K562 (cell line): ENCODE results near the gene MPND. TPM values are rescaled to one million over a fixed set of nuclear protein-coding genes. Genes with fewer than 3 reads are reported as not detected.
A peak's percentile ranks its signal among the peaks of the same experiment; 100 is the strongest.

Source experiments
- ATF6 ChIP-seq: sonication (generic); formaldehyde crosslinking; IDR thresholded peaks from 2 replicates; pipeline ENCODE4 v1.4.0; 2020; ENCODE audit warnings: mild to moderate bottlenecking, missing genetic modification reagents
- E2F3 ChIP-seq: fragments of 250-450 bp; sonication (Bioruptor Pico); IDR thresholded peaks from 2 replicates; pipeline ENCODE4 v1.4.0; 2020; ENCODE audit warnings: mild to moderate bottlenecking
- FOXO4 ChIP-seq: fragments of 450-650 bp; formaldehyde crosslinking; IDR thresholded peaks from 2 replicates; pipeline ENCODE4 v1.4.0; 2020; ENCODE audit warnings: mild to moderate bottlenecking, moderate library complexity
- JUND ChIP-seq, 2 experiments: IDR thresholded peaks; 2 replicates in 1 of 2; 3 replicates in 1 of 2; pipeline ENCODE4 v1.6.1; 2011; ENCODE audit warnings: borderline replicate concordance in 2 of 2, low read depth in 2 of 2, low read length in 2 of 2, improper control_type of control experiment in 1 of 2, missing biosample characterization in 1 of 2, missing genetic modification characterization in 1 of 2, missing genetic modification reagents in 1 of 2
- MCM7 ChIP-seq, 2 experiments: fragments of 450-650 bp; IDR thresholded peaks; 2 replicates each; pipeline ENCODE4 v1.6.1; 2016 to 2018
- MNT ChIP-seq, 2 experiments: fragments of 450-650 bp; conservative IDR thresholded peaks; 2 replicates each; pipeline ENCODE4 v1.6.1; 2017; ENCODE audit warnings: mild to moderate bottlenecking in 2 of 2, moderate library complexity in 2 of 2
- NFE2 ChIP-seq: IDR thresholded peaks from 2 replicates; pipeline ENCODE4 v1.6.1; 2014; ENCODE audit warnings: antibody characterized with exemption, low read depth
- NFIC ChIP-seq: fragments of 450-650 bp; IDR thresholded peaks from 2 replicates; pipeline ENCODE4 v1.6.1; 2017; ENCODE audit warnings: mild to moderate bottlenecking, inconsistent platforms
- PKNOX1 ChIP-seq: fragments of 450-650 bp; IDR thresholded peaks from 2 replicates; pipeline ENCODE4 v1.6.1; 2016
- RNF2 ChIP-seq: sonication (generic); IDR thresholded peaks from 2 replicates; pipeline ENCODE4 v1.6.1; 2016
- RREB1 ChIP-seq: fragments of 250-450 bp; sonication (Bioruptor Pico); IDR thresholded peaks from 2 replicates; pipeline ENCODE4 v1.4.0; 2020
- TAF7 ChIP-seq: fragments of 450-650 bp; IDR thresholded peaks from 2 replicates; pipeline ENCODE4 v1.6.1; 2016; ENCODE audit warnings: missing genetic modification characterization, missing compliant biosample characterization
- ZFX ChIP-seq: sonication (generic); formaldehyde crosslinking; IDR thresholded peaks from 2 replicates; pipeline ENCODE4 v1.8.0; 2022; ENCODE audit warnings: mild to moderate bottlenecking, missing genetic modification reagents, moderate library complexity
- ZNF384 ChIP-seq: IDR thresholded peaks from 2 replicates; pipeline ENCODE4 v1.6.1; 2012; ENCODE audit warnings: low read depth, low read length, improper control_type of control experiment
- polyA plus RNA-seq, 8 experiments: library from polyadenylated mRNA; depleted of rRNA in 4 of 8; stranded (reverse) in 5 of 8; unstranded in 3 of 8; fragments of >200 nt; fragmentation: Nextera tagmentation in 2 of 8; fragmentation: Illumina TruSeq in 1 of 8; extraction: Ambion mirVana in 2 of 8; extraction: Trizol in 1 of 8; gene quantifications; 2 replicates each; pipeline versions ENCODE4 v1.2.1 to v1.2.3, GENCODE V29; 2011 to 2014; ENCODE audit warnings: inconsistent platforms in 1 of 8, missing spikeins in 1 of 8
- total RNA-seq, 7 experiments: library from RNA; depleted of rRNA in 6 of 7; stranded (reverse); fragments of >200 nt in 6 of 7; fragmentation: Illumina TruSeq in 2 of 7; extraction: Trizol in 2 of 7; gene quantifications; 2 replicates each; pipeline versions ENCODE4 v1.2.1 to v1.2.3, GENCODE V29; 2011 to 2021; ENCODE audit warnings: low replicate concordance in 1 of 7

Gene MPND
- total and polyA plus RNA-seq, 9 of the 15 experiments (the other 6 are each of a cell fraction or from before 2014, with no cell fraction given), result 0.25 to 14.0 (median 3.9) TPM

GRCh38 chr19:4328243-4328990 lies 14.9 kb upstream of the MPND start (continued):
- peak; percentile 79 for TF ChIP-seq PKNOX1
- no peak for TF ChIP-seq NFE2
- TF ChIP-seq ATF6 (CRISPR knock-in tag), result 0 out of 2 replicates have a peak, but pooled peaks have one; percentile 55
- TF ChIP-seq TAF7 (tag), result 0 out of 2 replicates have a peak, but pooled peaks have one; percentile 36
- TF ChIP-seq NFIC, result 0 out of 2 replicates have a peak, but pooled peaks have one; percentile 33
- TF ChIP-seq RREB1 (CRISPR knock-in tag), result 0 out of 2 replicates have a peak, but pooled peaks have one; percentile 37
- no peak for TF ChIP-seq ZNF384
- peak; percentile 81; the same call in 1 of the 2 replicates for TF ChIP-seq FOXO4
- TF ChIP-seq ZFX (CRISPR knock-in tag), result peak; percentile 87
- 0 out of 2 replicates have a peak, but pooled peaks have one; percentile 20 for TF ChIP-seq E2F3 (CRISPR knock-in tag)
- TF ChIP-seq MNT (conservative IDR thresholded peaks at IDR 0.05), result peak; percentile 84 to 94
- peak; percentile 76 for TF ChIP-seq RNF2
- no peak for TF ChIP-seq MCM7 (IDR thresholded peaks at IDR 0.05)
- TF ChIP-seq JUND (IDR thresholded peaks at IDR 0.05; ENCODE audit: borderline replicate concordance, low read depth, low read length), result peak; percentile 17; the same call in 1 of the 2 replicates
- TF ChIP-seq JUND (tag; IDR thresholded peaks at IDR 0.05; ENCODE audit: borderline replicate concordance, low read depth, low read length), result no peak
